GM21526 (cell line): ENCODE measurements around the gene BCL2L14.

Experiments used
- ATAC-seq: cut with Tn5 transposase; IDR thresholded peaks from one replicate; pipeline ENCODE4 v1.9.1; 2021; ENCODE audit warnings: moderate library complexity; ENCODE audit not compliant: unreplicated experiment, low FRiP score

The BCL2L14 gene

GRCh38 chr12:12051668-12052067 is 19.1 kb upstream of the BCL2L14 start:
- ATAC-seq: no peak

- no peak for ATAC-seq
Observed at GRCh38 chr12:12054993-12055392, 15.7 kb upstream of the BCL2L14 start.

DNA sequence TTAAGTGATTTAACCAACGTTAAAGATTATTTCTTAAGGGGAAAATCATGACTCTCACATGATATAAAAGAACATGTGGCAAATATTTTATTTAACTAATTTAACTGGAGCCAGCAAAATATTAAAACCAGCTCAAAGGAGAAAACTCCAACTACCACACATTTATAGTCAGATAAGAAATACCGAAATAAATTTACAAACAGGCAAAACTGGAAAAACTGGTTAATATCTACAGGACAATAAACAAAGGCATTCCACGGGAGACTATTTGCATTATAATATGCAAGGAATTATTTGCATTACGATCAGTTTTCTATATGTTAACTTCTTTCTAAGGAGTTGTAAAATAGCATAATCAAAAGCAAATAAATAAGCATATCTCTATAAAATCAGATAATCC is 13.8 kb upstream of the BCL2L14 start:
- ATAC-seq: no peak

- ATAC-seq: no peak
Observed at GRCh38 chr12:12064596-12064995, 6.1 kb upstream of the BCL2L14 start.

GRCh38 chr12:12068751-12069150 is 2.0 kb upstream of the BCL2L14 start:
- ATAC-seq: no peak

GRCh38 chr12:12069821-12070548 is 754 bp upstream of the BCL2L14 start:
- no peak for ATAC-seq

DNA sequence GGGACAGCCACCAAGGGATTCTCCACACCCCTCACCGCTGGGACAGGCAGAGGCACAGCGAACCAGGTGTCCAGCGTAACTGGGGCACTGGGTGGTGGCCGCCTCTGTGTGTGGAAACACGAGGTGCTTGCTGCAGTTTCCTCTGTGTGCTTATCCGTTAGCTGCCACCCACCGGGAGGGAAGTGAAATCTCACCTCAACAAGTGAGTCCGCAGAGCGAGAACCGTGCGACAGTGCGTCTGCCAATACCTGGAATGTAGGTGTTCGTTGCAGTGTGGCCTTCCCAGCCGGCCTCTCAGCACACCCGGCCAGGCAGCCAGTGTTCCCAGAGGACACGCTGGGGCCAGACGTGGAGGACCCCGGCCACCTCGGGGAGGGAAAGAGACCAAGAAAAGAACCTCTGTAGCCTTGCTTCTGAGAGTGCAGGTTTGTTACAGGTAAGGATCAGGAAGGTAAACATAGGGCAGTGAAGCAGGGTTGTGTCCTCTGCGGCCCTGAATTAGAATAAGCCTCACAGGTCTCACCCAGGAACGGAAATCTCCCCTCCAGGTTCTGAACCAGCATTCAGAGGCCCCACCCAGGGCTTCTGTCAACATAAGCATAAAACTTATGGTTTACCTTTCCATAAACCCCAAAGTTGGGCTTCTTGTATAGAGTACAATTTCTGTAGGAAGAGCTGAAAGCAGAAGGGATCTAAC is 1.5 kb downstream of the BCL2L14 start:
- ATAC-seq: no peak

DNA sequence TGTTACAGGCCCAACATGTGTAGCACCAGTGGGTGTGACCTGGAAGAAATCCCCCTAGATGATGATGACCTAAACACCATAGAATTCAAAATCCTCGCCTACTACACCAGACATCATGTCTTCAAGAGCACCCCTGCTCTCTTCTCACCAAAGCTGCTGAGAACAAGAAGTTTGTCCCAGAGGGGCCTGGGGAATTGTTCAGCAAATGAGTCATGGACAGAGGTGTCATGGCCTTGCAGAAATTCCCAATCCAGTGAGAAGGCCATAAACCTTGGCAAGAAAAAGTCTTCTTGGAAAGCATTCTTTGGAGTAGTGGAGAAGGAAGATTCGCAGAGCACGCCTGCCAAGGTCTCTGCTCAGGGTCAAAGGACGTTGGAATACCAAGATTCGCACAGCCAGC is 8.6 kb downstream of the BCL2L14 start:
- ATAC-seq: no peak

GRCh38 chr12:12081836-12082497 is 11.2 kb downstream of the BCL2L14 start:
- no peak for ATAC-seq

GRCh38 chr12:12083688-12084087 is 12.9 kb downstream of the BCL2L14 start:
- ATAC-seq: no peak

DNA sequence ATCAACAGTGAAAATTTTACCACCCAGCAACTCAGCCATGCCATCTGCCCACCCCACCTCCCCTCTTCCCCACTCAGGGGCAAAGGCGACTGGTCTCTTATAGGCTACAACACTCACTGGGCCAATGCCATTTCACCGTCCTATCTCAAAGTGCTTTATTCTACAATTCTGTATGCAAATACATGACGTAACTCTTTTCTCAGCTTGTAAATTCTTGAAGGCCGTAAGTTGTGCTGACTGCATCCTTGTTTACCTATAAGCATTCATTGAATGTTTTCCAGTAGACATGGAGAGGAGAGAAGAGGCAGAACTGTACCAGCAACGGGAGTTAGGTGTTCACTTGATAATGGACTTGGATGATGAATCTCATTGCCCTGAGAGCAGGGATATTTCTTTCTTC is 15.6 kb downstream of the BCL2L14 start:
- no peak for ATAC-seq

- ATAC-seq: no peak
Observed at GRCh38 chr12:12086973-12087692, 16.4 kb downstream of the BCL2L14 start.

- no peak for ATAC-seq
Observed at GRCh38 chr12:12087693-12088034, 16.9 kb downstream of the BCL2L14 start.

DNA sequence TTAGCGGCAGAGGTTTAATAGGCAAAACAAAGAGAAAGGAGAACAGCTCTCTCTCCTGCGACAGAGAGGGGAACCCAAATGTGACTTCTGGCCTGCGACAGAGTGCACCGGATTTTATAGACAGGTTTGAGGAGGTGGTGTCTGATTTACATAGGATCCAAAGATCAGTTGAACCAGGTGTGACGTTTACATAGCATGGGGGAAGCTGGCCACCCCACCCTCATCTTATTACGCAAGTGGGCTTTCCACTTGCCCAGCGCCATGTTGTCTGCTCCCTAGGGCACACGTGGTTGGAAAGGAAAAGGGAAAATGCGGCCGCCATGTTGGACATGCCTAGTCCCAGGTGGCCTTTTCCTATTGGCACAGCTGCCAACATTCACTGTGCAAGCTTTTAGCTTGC is 17.4 kb downstream of the BCL2L14 start:
- no peak for ATAC-seq

DNA sequence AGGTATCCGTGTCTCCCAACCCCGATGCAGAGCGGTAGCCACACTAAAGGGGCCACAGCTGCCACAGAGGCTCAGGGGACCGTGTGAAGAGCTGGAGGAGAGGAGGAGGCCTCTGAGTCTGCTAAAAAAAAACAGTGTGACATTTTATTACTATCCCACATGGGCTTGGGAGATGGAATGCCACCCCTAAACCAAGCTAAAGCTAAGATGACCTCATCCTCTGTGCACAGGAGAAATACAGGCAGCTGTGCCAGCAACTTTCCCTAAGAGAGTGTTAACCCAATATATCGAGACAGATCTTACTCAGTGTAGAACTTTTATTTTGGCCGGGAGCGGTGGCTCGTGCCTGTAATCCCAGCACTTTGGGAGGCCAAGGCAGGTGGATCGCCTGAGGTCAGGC is 18.0 kb downstream of the BCL2L14 start:
- ATAC-seq: no peak

- ATAC-seq: no peak
Observed at GRCh38 chr12:12091071-12091470, 20.3 kb downstream of the BCL2L14 start.

GRCh38 chr12:12091977-12092663 is 21.4 kb downstream of the BCL2L14 start:
- no peak for ATAC-seq

DNA sequence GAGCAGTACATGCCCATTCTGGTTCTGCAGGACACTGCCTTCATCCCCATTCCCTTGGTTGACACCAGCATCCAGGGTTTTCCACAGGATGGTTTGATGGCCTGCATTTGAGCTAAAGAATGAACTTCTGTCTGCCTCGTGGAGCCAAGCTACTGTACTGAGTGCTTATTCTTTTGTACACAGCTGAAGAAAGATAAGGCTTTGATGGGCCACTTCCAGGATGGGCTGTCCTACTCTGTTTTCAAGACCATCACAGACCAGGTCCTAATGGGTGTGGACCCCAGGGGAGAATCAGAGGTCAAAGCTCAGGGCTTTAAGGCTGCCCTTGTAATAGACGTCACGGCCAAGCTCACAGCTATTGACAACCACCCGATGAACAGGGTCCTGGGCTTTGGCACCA is 23.7 kb downstream of the BCL2L14 start:
- ATAC-seq: no peak

GRCh38 chr12:12095021-12095420 is 24.3 kb downstream of the BCL2L14 start:
- ATAC-seq: no peak

DNA sequence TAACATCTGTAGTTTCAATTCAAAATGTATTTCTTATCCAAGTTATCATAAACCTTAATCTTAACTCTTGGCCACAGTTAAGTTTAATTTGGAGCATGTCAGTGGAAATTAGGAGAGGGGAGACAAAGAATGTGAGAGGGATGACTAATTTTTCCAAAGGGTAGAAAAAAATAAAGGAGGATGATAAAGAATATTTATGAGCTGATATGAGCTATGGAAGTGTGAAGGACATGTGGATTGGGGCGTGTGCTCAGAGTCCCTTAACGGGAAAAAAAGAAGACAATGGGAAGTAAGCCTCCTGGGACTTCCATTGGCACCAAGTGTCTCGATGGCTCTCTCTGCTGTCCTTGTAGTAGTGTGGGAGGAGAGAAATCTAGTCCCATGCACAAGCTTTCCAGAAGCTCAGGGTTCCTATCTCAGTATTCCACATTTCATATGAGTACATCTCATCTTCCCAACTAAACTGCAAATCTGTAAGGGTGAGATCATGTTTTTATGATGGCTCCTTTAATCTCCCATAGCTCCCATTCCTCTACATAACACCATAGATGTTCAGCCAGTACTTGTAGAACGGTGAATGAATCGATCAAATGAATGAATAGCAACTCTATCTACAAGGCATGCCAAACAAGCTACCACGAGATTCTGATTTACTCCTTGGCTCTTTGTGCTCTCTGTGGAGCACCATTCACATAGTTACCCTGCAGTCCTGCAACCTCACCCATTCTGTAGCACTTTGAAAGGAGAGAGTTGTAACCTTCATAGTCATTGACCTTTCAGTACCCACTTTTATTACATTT is 27.4 kb downstream of the BCL2L14 start:
- no peak for ATAC-seq
